Spleen (tissue), 11 donors: ENCODE results near the gene ZXDC. TPM values are rescaled to one million over a fixed set of nuclear protein-coding genes. Genes with fewer than 3 reads are reported as not detected.
A peak's percentile ranks its signal among the peaks of the same experiment; 100 is the strongest.

Experiments used
- DNase-seq: peaks from one replicate; pipeline ENCODE4 v3.0.0-alpha.2; 2020
- H3K27ac ChIP-seq, 8 donors: fragments of 200-600 bp; sonication (generic) in 7 of 8; 1 replicate in 4 of 8; 2 replicates in 4 of 8; pipeline versions ENCODE4 v1.5.0 to v1.8.0; 2016 to 2021; ENCODE audit warnings: inconsistent platforms in 4 of 8, mild to moderate bottlenecking in 4 of 8, moderate library complexity in 1 of 8
- H3K27me3 ChIP-seq, 7 donors: fragments of 200-600 bp; sonication (generic) in 6 of 7; replicated peaks in 1 of 7; 1 replicate in 4 of 7; 2 replicates in 3 of 7; pipeline versions ENCODE4 v1.5.0 to v1.8.0; 2016 to 2021; ENCODE audit warnings: inconsistent platforms in 3 of 7, mild to moderate bottlenecking in 1 of 7
- H3K36me3 ChIP-seq, 6 donors: fragments of 200-600 bp; sonication (generic) in 5 of 6; 1 replicate in 4 of 6; 2 replicates in 2 of 6; pipeline versions ENCODE4 v1.5.0 to v1.8.0; 2016 to 2021; ENCODE audit warnings: inconsistent platforms in 2 of 6
- H3K4me1 ChIP-seq, 6 donors: fragments of 200-600 bp; sonication (generic) in 5 of 6; 1 replicate in 3 of 6; 2 replicates in 3 of 6; pipeline versions ENCODE4 v1.5.0 to v1.8.0; 2016 to 2021; ENCODE audit warnings: inconsistent platforms in 3 of 6
- H3K4me3 ChIP-seq, 8 donors: fragments of 200-600 bp; sonication (generic) in 7 of 8; 1 replicate in 4 of 8; 2 replicates in 4 of 8; pipeline versions ENCODE4 v1.5.0 to v1.8.0; 2016 to 2021; ENCODE audit warnings: inconsistent platforms in 4 of 8, mild to moderate bottlenecking in 4 of 8, moderate library complexity in 2 of 8
- H3K9me3 ChIP-seq, 8 donors: fragments of 200-600 bp; sonication (generic) in 7 of 8; 1 replicate in 4 of 8; 2 replicates in 4 of 8; pipeline versions ENCODE4 v1.5.0 to v1.8.0; 2016 to 2021; ENCODE audit warnings: inconsistent platforms in 4 of 8
- POLR2A ChIP-seq, 3 donors: fragments of 450-650 bp; IDR thresholded peaks; one replicate each; pipeline ENCODE4 v1.5.1; 2017; ENCODE audit warnings: antibody characterized with exemption in 3 of 3, mild to moderate bottlenecking in 1 of 3
- POLR2AphosphoS5 ChIP-seq, 3 donors: sonication (generic); formaldehyde crosslinking; IDR thresholded peaks; one replicate each; pipeline ENCODE4 v1.5.1; 2017; ENCODE audit warnings: antibody characterized with exemption in 3 of 3
- WGBS, 5 donors: extraction: QIAGEN DNeasy Blood & Tissue Kit in 3 of 5; methylation state at CpG; one replicate each; pipeline versions ENCODE4 v1.1.5 to v1.1.7; 2013 to 2018; 5-methylcytosine and 5-hydroxymethylcytosine counted together
- intact Hi-C: fragments of 100-400 bp; cut with DNase I; formaldehyde crosslinking; loops from one replicate; pipeline ENCODE4 v1.15.0; 2023; ENCODE audit warnings: low total_unique reads
- polyA plus RNA-seq, 3 donors: library from polyadenylated mRNA; stranded (reverse); fragments of 200-250 nt; gene quantifications; one replicate each; pipeline ENCODE4 v1.2.1, GENCODE V29; 2013
- total RNA-seq, 7 donors: library from RNA; depleted of rRNA in 3 of 7; stranded (reverse); fragments of >200 nt in 3 of 7; fragmentation: NEBNext Ultra II Directional in 4 of 7; extraction: Animal tissue kit (Norgen Biotek cat#: 25700) in 4 of 7; gene quantifications; one replicate each; pipeline versions ENCODE4 v1.1.0 to v1.2.1, GENCODE V29; 2016 to 2021
- TF ChIP-seq, protein P1 (sequence below), 11 experiments: fragments of 200-600 bp in 7 of 11; fragments of 450-650 bp in 4 of 11; sonication (generic) in 4 of 11; IDR thresholded peaks in 8 of 11; conservative IDR thresholded peaks in 3 of 11; 1 replicate in 7 of 11; 2 replicates in 4 of 11; pipeline versions ENCODE4 v1.4.0 to v1.8.0; 2016 to 2021; ENCODE audit warnings: antibody characterized with exemption in 11 of 11, inconsistent platforms in 4 of 11, mild to moderate bottlenecking in 1 of 11
- donor health status: healthy with polysubstance abuse.
- donor health status: DM: no; HTN: no; CAD: no; lungs with moderate emphysema.
- donor health status: DM: no; HTN: no; CAD: no.
- donor health status: Bipolar disorder and iron deficiency.
- donor health status: healthy.
- donor health status: DM: no; HTN: no; CAD: no.
- donor health status: DM: yes; HTN: yes; CAD: no.

Gene ZXDC
- total and polyA plus RNA-seq, 10 donors = 7.5 to 75.3 (median 48.1) TPM

DNA sequence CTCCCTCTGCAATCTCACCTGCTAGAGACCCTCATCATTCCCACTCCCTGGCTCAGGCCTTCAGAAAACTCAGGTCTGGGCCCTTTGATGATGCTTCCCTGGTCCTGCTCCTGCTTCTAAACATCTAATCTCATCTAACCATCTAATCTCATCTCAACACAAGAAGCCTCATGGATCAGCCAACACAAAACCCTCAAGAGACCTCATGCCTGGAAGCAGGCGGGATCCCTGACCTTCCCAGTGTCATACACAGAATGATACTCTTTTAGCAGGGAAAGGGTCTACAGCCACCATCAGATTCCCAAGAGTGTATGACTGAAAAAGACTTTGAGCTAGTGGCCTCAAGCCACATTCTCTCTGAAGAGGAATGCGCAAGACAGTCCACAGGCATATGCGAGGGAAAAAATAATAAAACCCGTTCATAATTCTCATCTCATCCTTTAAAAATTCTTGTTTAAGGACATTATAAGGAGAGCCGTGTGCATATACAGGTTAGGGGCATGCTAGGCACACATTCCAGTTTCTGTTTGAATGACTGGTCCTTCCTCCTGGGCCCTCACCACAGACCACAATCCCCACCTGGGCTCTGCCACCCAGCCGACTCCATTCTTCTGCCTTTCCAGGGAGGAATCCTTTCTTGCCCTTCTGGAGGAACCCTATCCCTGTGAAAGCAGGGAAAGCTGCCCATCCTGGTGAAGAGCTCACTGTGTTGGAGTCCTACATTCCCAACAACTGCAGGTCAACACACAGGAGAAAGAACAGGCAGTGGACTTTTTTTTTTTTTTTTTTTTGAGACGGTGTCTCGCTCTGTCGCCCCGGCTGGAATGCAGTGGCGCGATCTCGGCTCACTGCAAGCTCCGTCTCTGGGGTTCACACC is 2.2 kb downstream of the ZXDC start:
- peak overlapping the region in 5 of 8 donors; percentile 66 to 84 (median 80) for H3K27ac ChIP-seq
- peaks cover 33 to 76% (median 57%) of the 10 kb centered on the region in 6 donors for H3K4me1 ChIP-seq
- DNase-seq = peak; percentile 72
- H3K36me3 ChIP-seq = peaks cover 0 to 37% (median 34%) of the 10 kb centered on the region in 6 donors
- no peaks in the 10 kb centered on the region for H3K9me3 ChIP-seq
- no peaks in the 10 kb centered on the region for H3K27me3 ChIP-seq
- TF ChIP-seq, protein P1, sequence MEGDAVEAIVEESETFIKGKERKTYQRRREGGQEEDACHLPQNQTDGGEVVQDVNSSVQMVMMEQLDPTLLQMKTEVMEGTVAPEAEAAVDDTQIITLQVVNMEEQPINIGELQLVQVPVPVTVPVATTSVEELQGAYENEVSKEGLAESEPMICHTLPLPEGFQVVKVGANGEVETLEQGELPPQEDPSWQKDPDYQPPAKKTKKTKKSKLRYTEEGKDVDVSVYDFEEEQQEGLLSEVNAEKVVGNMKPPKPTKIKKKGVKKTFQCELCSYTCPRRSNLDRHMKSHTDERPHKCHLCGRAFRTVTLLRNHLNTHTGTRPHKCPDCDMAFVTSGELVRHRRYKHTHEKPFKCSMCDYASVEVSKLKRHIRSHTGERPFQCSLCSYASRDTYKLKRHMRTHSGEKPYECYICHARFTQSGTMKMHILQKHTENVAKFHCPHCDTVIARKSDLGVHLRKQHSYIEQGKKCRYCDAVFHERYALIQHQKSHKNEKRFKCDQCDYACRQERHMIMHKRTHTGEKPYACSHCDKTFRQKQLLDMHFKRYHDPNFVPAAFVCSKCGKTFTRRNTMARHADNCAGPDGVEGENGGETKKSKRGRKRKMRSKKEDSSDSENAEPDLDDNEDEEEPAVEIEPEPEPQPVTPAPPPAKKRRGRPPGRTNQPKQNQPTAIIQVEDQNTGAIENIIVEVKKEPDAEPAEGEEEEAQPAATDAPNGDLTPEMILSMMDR (IDR thresholded peaks at IDR 0.05 in 8 of 11, conservative IDR thresholded peaks at IDR 0.05 in 3 of 11) = no peak
- TF ChIP-seq POLR2A (IDR thresholded peaks at IDR 0.05) = no peak
- no peak for TF ChIP-seq POLR2AphosphoS5 (IDR thresholded peaks at IDR 0.05)
- peak overlapping the region in 6 of 8 donors; percentile 23 to 90 (median 69) for H3K4me3 ChIP-seq
- intact Hi-C loops = no loop called here
- 70 to 81% (median 73%) methylated on average over 13 to 14 of the region's 14 CpGs for WGBS, 5 donors

DNA sequence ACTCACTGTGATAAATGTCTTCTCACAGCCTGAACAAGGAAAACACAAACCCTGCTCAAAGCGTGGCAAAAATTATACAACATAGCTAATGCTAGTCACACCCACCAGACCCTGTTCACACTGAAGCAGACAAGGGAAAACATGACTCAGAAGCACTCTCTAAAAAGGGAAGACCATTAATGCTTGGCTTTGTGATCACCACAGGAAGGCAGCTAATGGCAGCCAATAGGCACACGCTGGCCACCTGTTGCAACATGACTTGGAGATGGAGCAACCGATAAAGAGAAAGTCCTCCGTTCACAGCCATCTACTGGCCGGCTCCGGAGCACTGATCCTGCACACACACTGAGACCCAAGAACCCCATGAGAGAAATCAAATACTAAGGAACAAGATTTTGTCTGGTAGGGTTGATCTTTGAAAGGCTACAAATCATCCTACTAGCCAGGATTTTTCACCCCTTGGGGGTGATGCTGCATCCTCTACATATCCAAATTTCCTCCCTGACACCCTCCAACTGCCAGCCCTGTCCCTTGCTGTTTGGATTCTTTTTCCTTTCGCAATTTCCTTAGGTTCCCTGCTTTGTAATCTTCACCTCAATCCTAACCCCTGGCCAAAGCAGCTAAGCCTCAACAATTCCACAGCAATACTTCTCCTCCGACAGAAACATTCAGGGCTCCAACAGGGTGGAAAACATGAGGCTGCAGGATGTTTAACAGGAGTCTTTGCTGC is 3.2 kb downstream of the ZXDC start:
- Histone ChIP-seq H3K4me1 (peaks cover 34 to 83% (median 60%) of the 10 kb centered on the region in 6 donors), H3K4me3 (peak overlapping the region in 5 of 8 donors; percentile 9 to 90 (median 65))

DNA sequence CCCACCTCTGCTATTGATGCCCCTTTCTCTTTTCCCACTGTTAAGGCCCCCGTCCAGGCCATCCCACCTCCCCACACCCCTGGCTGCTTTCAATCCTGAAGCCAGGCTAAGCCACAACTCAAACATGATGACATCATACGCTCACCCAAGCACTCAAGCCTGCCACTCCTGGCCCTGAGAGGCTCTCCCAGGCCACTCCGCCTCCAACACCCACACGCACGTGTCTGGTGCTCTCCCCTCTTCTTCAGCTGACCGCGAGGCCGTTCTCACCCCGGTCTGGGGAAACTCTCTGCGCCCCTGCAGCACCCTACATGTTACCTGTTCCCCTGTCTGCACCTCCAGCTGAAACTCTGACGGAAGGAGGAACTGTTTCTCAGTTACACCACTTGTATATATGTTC is 6.2 kb downstream of the ZXDC start:
- intact Hi-C loops = no loop called here
- peak; percentile 58 for DNase-seq
- no peak overlapping the region for H3K4me3 ChIP-seq
- peaks cover 34 to 98% (median 67%) of the 10 kb centered on the region in 6 donors for H3K4me1 ChIP-seq
- 91 to 96% (median 93%) methylated on average over 11 of the region's 11 CpGs for WGBS, 5 donors
- TF ChIP-seq POLR2AphosphoS5 (IDR thresholded peaks at IDR 0.05) (peak in 1 of 3 donors; percentile 16), POLR2A (IDR thresholded peaks at IDR 0.05) (no peak)
- TF ChIP-seq, protein P1 (IDR thresholded peaks at IDR 0.05 in 8 of 11, conservative IDR thresholded peaks at IDR 0.05 in 3 of 11) = no peak
- peak overlapping the region in 1 of 8 donors; percentile 24 for H3K27ac ChIP-seq
- no peaks in the 10 kb centered on the region for H3K9me3 ChIP-seq
- H3K27me3 ChIP-seq = no peaks in the 10 kb centered on the region
- H3K36me3 ChIP-seq = peaks cover 8 to 77% (median 74%) of the 10 kb centered on the region in 6 donors

More for the DNA sequence above, 3.2 kb downstream of the ZXDC start:
- TF ChIP-seq, protein P1 (IDR thresholded peaks at IDR 0.05 in 8 of 11, conservative IDR thresholded peaks at IDR 0.05 in 3 of 11) = peak in 3 of 11 experiments; percentile 9 to 18 (median 15)
- peak in 2 of 3 donors; percentile 48 to 80 for TF ChIP-seq POLR2AphosphoS5 (IDR thresholded peaks at IDR 0.05)
- TF ChIP-seq POLR2A (IDR thresholded peaks at IDR 0.05) = no peak
- peaks cover 0 to 48% (median 44%) of the 10 kb centered on the region in 6 donors for H3K36me3 ChIP-seq
- H3K27ac ChIP-seq = peak overlapping the region in 7 of 8 donors; percentile 30 to 84 (median 76)
- intact Hi-C loops = no loop called here
- H3K9me3 ChIP-seq = no peaks in the 10 kb centered on the region
- H3K27me3 ChIP-seq = no peaks in the 10 kb centered on the region
- WGBS, 5 donors = 36 to 53% (median 42%) methylated on average over 8 of the region's 8 CpGs
- DNase-seq = peak; percentile 89
